ENCODE measurements around the gene ADAMTS20. TPM values are rescaled to one million over a fixed set of nuclear protein-coding genes. Genes with fewer than 3 reads are reported as not detected.

The ADAMTS20 gene
- total RNA-seq, 1 experiment from 2014 or later, result 0.17 TPM

DNA sequence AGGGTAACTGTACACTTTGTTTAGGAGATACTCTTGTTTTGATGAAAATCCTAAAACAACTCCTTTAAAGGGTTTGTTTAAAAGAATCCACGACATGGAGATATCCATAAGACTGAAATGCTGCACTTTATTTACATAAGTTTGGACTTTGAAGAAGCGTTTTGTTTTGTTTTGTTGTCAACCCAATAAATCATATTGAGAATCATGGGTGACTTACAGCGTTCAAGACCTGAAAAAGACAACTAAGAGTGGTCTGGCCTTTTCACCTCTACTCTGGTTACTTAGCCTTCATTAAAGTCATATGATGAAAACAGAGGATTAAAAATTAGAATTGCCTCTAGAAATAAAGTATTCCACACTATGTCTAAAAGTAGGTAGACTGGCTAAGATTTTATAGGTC, 234.8 kb downstream of the ADAMTS20 start:
- DNase-seq (ENCODE audit: low spot score), result no peak
- Histone ChIP-seq H3K36me3 (ENCODE audit: insufficient read depth, low read length, poor library complexity, severe bottlenecking) (no peaks in the 10 kb centered on the region), H3K27me3 (replicated peaks; ENCODE audit: insufficient read depth, low read depth, low read length, poor library complexity) (no peaks in the 10 kb centered on the region), H3K27ac (ENCODE audit: low read depth, low read length, poor library complexity, severe bottlenecking) (no peak overlapping the region), H3K4me3 (ENCODE audit: low read depth, low read length, poor library complexity, severe bottlenecking) (no peak overlapping the region), H3K4me1 (ENCODE audit: insufficient read depth, low read length, poor library complexity, severe bottlenecking) (no peaks in the 10 kb centered on the region), H3K9me3 (ENCODE audit: low read depth, low read length, poor library complexity, severe bottlenecking) (no peaks in the 10 kb centered on the region)
- POLR2A ChIA-PET (ENCODE audit: low non-redundant PET), result no interaction called here
- CTCF ChIA-PET, result no interaction called here
- no TSS peak for BruUV-seq (replicated peaks)
- intact Hi-C loops (cut with micrococcal nuclease; ENCODE audit: unreplicated experiment), result no loop called here
- TF ChIP-seq EZH2 (IDR thresholded peaks at IDR 0.05; ENCODE audit: borderline replicate concordance, low read depth, low read length, poor library complexity, severe bottlenecking), result no peak
- TF ChIP-seq CTCF (conservative IDR thresholded peaks at IDR 0.05; ENCODE audit: low read depth, low read length), result no peak

- BruUV-seq (replicated peaks), result no TSS peak
- no peak for TF ChIP-seq CTCF (conservative IDR thresholded peaks at IDR 0.05; ENCODE audit: low read depth, low read length)
- TF ChIP-seq EZH2 (IDR thresholded peaks at IDR 0.05; ENCODE audit: borderline replicate concordance, low read depth, low read length, poor library complexity, severe bottlenecking), result no peak
- Histone ChIP-seq H3K4me1 (ENCODE audit: insufficient read depth, low read length, poor library complexity, severe bottlenecking) (no peaks in the 10 kb centered on the region), H3K9me3 (ENCODE audit: low read depth, low read length, poor library complexity, severe bottlenecking) (no peaks in the 10 kb centered on the region), H3K4me3 (ENCODE audit: low read depth, low read length, poor library complexity, severe bottlenecking) (no peak overlapping the region), H3K36me3 (ENCODE audit: insufficient read depth, low read length, poor library complexity, severe bottlenecking) (no peaks in the 10 kb centered on the region), H3K27me3 (replicated peaks; ENCODE audit: insufficient read depth, low read depth, low read length, poor library complexity) (no peaks in the 10 kb centered on the region), H3K27ac (ENCODE audit: low read depth, low read length, poor library complexity, severe bottlenecking) (no peak overlapping the region)
- no peak for DNase-seq (ENCODE audit: low spot score)
- intact Hi-C loops (cut with micrococcal nuclease; ENCODE audit: unreplicated experiment), result no loop called here
- ChIA-PET POLR2A (ENCODE audit: low non-redundant PET) (no interaction called here), CTCF (no interaction called here)
Observed at GRCh38 chr12:43316520-43316919, 235.5 kb downstream of the ADAMTS20 start.

DNA sequence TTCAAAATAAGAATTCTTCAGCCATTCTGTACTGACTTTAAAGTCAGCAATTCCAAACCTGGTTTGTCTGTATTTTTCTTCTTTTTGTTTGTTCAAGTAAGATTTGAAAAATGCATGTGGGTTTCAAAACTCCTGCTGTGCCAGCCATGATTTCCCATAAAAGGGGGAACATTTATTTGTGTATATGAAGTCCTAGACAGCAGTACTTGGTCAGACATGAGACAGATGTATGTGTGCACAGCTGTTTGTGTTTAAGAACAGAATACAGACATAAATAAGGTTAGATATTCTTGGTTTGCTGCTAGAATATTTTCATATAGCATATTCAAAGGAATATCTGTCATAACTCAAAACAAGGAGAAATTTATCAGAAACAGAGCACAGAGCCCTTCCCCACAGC, 236.0 kb downstream of the ADAMTS20 start:
- Histone ChIP-seq H3K27ac (ENCODE audit: low read depth, low read length, poor library complexity, severe bottlenecking) (no peak overlapping the region), H3K4me1 (ENCODE audit: insufficient read depth, low read length, poor library complexity, severe bottlenecking) (no peaks in the 10 kb centered on the region), H3K9me3 (ENCODE audit: low read depth, low read length, poor library complexity, severe bottlenecking) (no peaks in the 10 kb centered on the region), H3K27me3 (replicated peaks; ENCODE audit: insufficient read depth, low read depth, low read length, poor library complexity) (no peaks in the 10 kb centered on the region), H3K4me3 (ENCODE audit: low read depth, low read length, poor library complexity, severe bottlenecking) (no peak overlapping the region), H3K36me3 (ENCODE audit: insufficient read depth, low read length, poor library complexity, severe bottlenecking) (no peaks in the 10 kb centered on the region)
- TF ChIP-seq CTCF (conservative IDR thresholded peaks at IDR 0.05; ENCODE audit: low read depth, low read length) (no peak), EZH2 (IDR thresholded peaks at IDR 0.05; ENCODE audit: borderline replicate concordance, low read depth, low read length, poor library complexity, severe bottlenecking) (no peak)
- CTCF ChIA-PET, result no interaction called here
- POLR2A ChIA-PET (ENCODE audit: low non-redundant PET), result no interaction called here
- DNase-seq (ENCODE audit: low spot score), result no peak
- BruUV-seq (replicated peaks), result no TSS peak
- intact Hi-C loops (cut with micrococcal nuclease; ENCODE audit: unreplicated experiment), result no loop called here

All from A673 (cell line).